ENCODE results near the gene TCEANC.

Gene TCEANC

GRCh38 chrX:13692771-13693231 lies 39.9 kb downstream of the TCEANC start:
- no peak for DNase-seq (ENCODE audit: low read depth in 2 of 2)

GRCh38 chrX:13693341-13693961 lies 40.5 kb downstream of the TCEANC start:
- no peak for DNase-seq (ENCODE audit: low read depth in 2 of 2)

DNA sequence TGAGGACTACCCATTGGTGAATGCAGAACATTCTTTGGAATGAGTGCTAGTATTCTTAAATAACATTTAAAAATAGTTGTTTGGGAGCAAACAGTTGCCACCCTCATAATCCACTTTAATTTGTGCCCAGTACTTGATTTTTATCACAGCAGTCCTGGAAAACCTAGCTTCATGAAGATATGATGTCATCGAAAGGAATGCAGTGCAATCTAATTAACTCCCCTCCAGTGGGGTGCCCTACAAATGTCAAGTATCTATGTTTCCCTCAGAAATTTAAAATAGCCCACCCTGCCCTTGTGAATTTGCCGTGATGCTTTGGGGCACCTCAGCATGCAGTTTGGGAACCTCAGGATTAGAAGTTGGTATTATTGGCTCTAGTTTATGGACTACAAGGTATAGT lies 41.4 kb downstream of the TCEANC start:
- DNase-seq (ENCODE audit: low read depth in 2 of 2): no peak

DNA sequence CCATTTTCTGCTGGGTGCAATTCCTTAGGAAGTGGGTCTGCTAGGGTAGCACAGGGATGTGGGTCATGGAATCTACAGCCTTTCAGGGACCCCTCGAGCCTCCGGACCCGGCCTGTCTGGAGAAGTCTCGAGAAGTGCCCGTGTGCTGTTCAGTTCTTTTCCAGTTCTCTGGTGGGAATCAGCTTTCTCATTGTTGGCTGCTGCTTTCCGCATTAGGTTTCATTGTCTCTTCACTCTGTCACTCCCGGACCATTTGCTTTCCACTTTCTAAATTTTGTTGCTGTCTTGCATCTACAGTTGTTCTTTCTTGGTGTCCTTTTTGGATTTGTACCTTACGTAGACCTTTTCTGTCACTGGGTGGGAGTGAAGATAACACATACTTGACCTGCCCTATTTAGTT lies 42.0 kb downstream of the TCEANC start:
- DNase-seq (ENCODE audit: low read depth in 2 of 2): no peak

GRCh38 chrX:13695601-13696115 lies 42.7 kb downstream of the TCEANC start:
- DNase-seq (ENCODE audit: low read depth in 2 of 2): no peak

DNA sequence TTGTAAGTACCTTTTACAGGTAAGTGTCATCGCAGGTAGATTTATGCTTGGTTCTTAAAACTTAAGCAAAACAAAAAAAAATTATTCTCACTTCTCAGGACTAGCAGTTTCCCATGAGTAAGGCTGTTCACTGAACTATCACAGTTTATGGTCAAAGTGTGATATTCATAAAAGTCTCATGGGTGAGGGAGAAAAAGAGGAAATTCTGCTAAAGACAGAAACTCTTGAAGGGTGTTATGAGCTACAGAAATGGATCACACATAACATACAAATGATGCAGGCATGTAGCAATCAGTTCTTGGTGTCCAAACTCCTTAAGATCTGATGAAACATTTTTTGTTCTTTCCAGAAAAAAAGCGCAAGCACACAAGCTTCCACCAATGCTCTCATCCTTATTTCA lies 44.5 kb downstream of the TCEANC start:
- no peak for DNase-seq (ENCODE audit: low read depth in 2 of 2)

GRCh38 chrX:13697976-13698375 lies 45.0 kb downstream of the TCEANC start:
- DNase-seq (ENCODE audit: low read depth in 2 of 2): no peak

DNA sequence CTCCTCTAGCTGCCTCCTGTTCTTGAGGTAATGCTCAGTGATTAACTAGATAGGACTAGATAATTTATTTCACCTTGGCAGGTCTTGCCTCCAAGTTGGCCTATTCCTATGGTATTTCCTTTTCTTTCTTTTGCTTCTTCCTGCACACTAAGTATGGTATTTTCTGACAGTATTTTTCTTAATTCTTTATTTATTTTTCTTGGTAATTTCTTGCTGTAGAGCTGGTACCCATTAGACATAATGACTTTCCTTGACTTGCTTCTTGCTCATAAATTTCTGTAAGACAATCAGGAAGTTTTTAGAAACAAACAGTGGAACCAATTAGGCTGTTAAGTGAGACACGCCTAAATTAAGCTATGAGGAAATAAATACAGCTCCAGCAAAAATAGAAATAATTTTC lies 45.5 kb downstream of the TCEANC start:
- no peak for DNase-seq (ENCODE audit: low read depth in 2 of 2)

GRCh38 chrX:13699183-13699826 lies 46.4 kb downstream of the TCEANC start:
- no peak for DNase-seq (ENCODE audit: low read depth in 2 of 2)

- DNase-seq (ENCODE audit: low read depth in 2 of 2): no peak
Observed at GRCh38 chrX:13700380-13700779, 47.4 kb downstream of the TCEANC start.

GRCh38 chrX:13702111-13702789 lies 49.3 kb downstream of the TCEANC start:
- no peak for DNase-seq (ENCODE audit: low read depth in 2 of 2)

- DNase-seq (ENCODE audit: low read depth in 2 of 2): no peak
Observed at GRCh38 chrX:13703135-13703534, 50.2 kb downstream of the TCEANC start.

DNA sequence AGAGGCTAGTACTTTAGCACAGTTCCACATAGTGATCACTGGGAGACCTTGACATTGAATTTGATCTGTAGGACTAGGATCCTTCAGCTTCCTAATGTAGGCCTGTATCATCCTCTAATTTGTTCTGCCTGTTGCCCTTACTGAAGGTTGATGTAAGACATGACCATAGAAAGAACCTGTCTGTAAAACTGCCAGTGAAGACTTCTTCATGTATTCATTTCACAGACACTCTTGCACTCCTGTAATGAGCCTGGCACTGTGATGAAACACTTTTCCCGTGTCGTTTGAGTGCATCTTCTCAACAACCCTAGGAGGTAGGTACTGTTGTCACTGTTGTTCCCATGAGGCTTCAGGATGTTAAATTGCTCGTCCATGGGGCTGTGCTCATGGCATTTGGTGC lies 50.6 kb downstream of the TCEANC start:
- DNase-seq (ENCODE audit: low read depth in 2 of 2): no peak

- no peak for DNase-seq (ENCODE audit: low read depth in 2 of 2)
Observed at GRCh38 chrX:13711141-13711540, 58.2 kb downstream of the TCEANC start.

Data from stimulated activated CD8-positive, alpha-beta memory T cell treated with anti-CD3 and anti-CD28 coated beads, Interleukin-15, amount 100 ng/mL, for 4 hours (primary cell).